H1 (cell line): ENCODE measurements around the gene TUBGCP6. TPM values are rescaled to one million over a fixed set of nuclear protein-coding genes. Genes with fewer than 3 reads are reported as not detected.

Experiments used
- CREB1 ChIP-seq: IDR thresholded peaks from 2 replicates; pipeline ENCODE4 v1.6.1; 2012; ENCODE audit warnings: inconsistent platforms
- RXRA ChIP-seq: IDR thresholded peaks from 2 replicates; pipeline ENCODE4 v1.6.1; 2011; ENCODE audit warnings: low read depth, mild to moderate bottlenecking, low read length, moderate library complexity; ENCODE audit not compliant: insufficient read depth
- polyA plus RNA-seq, 7 experiments: library from polyadenylated mRNA; depleted of rRNA in 3 of 7; stranded (reverse) in 5 of 7; unstranded in 2 of 7; fragments of >200 nt in 5 of 7; fragments of 200-250 nt in 2 of 7; gene quantifications; 1 replicate in 5 of 7; 2 replicates in 1 of 7; 4 replicates in 1 of 7; pipeline versions ENCODE4 v1.2.1 to v1.2.3, GENCODE V29; 2011 to 2013; ENCODE audit warnings: missing spikeins in 2 of 7, mixed read lengths in 2 of 7
- total RNA-seq: library from RNA; stranded (reverse); fragmentation: NEBNext Ultra II Directional; extraction: Animal tissue kit (Norgen Biotek cat#: 25700); gene quantifications from 2 replicates; pipeline ENCODE4 v1.2.1, GENCODE V29; 2021

The TUBGCP6 gene
- total and polyA plus RNA-seq, 2 of the 8 experiments (the other 6 are each of a cell fraction or from before 2014, with no cell fraction given) = 24.2 to 24.7 TPM

DNA sequence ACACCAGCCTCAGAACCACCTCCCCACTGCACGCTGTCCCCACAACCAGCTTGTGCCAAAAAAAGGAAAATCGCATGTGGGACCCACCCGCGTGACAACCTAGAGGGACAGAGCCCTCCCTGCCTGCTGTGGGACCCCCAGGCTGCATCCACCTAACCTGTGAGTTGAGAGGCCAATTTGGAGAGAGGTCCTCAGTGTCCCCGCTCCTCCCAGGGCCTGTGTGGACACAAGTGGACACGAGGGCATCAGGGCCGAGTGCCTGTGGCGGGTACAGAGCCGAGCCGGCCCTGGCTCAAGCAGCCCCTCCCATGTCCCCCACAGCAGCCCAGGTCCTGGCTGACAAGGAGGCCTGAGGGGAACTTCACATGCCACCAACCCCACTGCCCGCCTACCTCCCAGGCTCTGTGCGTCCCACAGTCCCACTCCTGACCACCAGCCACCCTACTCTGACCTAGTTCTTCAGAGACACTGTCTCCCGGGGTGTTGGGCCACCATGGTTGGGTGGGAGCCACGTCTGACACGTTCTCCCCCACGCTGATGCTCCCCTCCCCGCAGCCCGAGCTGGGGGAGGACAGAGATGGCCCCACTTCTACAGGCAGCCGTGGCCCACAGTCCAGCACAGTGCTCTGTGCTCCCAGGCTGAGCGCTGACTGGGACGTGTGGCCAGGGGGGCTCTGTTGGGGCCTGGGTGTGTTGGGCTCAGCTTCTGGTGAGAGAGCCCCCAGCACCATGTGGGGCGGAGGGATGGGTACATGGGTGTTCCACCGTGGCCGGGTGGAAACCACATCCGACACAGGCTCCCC is 24.8 kb downstream of the TUBGCP6 start (continued):
- TF ChIP-seq CREB1 (no peak), RXRA (no peak)
